NCI-H510A treated with DMSO at 0.1 percent for 48 hours (cell line): ENCODE data around the gene OR7C1.
"Not testable (repeated sequence)": the region's sequence is repeated elsewhere in the genome, so short reads cannot be mapped to it uniquely, and the experiment has no call there.

Experiments used
- DNase-seq: peaks from one replicate; lab custom pipeline; 2025; lab: John Stamatoyannopoulos, UW

OR7C1 gene

DNA sequence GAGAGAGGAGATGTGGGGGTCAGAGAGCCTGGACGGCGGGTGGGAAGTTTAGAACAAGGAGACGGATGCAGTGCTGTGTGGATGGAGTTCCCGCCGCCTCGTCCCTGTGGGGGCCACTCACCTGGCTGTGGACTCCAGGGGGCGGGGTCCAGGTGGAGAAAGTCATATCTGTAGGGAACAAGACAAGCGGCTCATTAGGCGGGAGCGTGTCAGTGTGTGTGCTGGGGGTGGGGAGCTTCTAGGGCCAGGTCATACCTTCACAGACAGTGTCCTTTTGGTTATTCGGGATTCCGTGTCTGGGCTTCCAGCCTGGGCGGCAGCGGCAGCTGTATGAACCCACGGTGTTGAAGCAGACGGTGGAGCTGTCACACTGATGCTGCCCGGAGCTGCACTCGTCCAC, 69.6 kb downstream of the OR7C1 start:
- not testable (repeated sequence) for DNase-seq

DNA sequence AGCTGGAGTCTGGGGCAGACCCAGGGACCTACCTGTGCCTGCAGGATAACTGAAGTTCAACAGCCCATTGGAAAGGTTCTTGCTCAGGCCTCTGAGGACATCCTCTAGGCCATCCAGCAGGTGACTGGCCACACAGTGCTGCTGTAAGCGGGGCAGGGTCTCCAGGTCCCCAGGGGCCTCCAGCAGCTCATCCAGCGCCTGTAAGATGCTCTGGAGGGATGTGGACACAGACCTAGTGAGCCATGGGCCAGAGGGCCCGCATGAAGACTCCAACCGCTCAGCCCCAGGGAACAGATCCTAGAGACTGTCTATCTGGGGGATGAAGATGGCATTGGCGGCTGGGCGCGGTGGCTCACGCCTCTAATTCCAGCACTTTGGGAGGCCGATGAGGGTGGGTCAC, 70.6 kb downstream of the OR7C1 start:
- no peak for DNase-seq

DNA sequence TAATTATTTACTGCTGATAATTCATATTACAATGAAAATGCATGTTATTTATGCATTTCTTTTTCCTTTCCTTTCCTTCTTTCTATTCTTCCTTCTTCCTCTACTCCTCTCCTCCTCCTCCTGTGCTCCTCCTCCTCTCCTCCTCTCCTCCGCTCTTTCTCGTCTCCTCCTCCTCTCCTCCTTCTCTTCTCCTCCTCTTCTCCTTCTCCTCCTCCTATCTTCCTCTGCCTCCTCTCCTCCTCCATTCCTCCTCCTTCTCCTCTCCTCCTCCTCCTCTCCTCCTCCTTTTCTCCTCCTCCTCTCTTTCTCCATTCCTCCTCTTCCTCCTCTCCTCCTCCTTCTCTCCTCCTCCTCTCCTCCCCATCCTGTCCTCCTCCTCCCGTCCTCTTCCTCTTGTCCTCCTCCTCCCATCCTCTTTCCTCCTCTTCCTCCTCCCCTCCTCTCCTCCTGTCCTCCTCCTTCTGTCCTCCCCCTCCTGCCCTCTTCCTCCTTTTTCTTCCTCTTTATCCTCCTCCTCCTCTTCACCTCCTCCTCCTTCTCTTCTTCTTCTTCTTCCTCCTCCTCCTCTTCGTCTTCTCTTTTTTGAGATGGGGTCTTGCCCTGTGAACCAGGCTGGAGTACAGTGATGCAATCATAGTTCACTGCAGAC, 71.4 kb downstream of the OR7C1 start:
- no peak for DNase-seq

DNA sequence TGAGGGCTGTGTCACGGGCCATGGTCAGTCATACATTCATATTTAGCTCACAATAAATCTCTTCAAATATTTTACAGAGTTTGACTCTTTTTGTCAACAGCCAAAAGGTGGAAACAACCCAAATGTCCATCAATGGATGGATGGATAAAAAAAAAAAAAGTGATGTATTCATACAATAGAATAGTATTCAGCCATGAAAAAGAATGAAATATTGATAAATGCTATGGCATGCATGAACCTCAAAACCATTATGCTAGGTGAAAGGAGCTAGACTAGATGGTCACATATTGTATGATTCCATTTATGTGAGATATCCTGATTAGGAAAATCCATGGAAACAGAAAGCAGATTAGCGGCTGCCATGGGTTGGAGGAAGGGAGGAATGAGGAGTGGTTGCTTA, 72.9 kb downstream of the OR7C1 start:
- DNase-seq, result no peak

DNA sequence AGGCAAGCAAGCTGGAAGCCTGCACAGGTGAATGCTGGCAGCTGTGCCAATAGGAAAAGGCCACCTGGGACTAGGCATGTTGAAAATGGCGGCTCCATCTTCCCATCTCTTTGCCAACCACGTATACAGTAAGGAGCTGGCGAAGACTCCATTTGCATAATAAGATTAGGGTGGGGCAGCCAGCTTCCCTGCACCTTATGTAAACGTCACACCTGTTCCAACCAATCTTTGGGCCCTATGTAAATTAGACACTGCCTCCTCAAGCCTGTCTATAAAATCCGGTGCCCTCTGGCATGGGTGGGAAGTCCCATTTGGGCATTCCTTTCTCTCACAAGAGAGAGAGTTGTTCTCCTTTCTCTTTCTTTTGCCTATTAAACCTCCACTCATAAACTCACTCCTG, 73.4 kb downstream of the OR7C1 start:
- DNase-seq, result no peak

DNA sequence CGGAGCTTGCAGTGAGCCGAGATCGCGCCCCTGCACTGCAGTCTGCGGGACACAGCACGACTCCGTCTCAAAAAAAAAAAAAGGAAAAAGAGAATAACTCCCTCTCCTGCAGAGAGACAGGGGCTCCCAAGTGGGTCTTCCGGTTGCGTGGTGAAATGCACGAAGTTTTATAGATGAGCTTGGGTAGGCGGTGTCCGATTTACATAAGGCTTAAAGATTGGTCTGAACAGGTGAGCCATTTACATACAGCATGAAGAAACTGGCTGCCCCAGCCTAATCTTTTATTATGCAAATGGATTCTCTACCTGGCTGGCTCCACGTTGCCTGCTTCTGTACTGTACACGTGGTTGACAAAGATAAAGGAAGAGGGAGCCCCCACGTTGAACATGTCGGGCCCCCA, 76.2 kb downstream of the OR7C1 start:
- no peak for DNase-seq

DNA sequence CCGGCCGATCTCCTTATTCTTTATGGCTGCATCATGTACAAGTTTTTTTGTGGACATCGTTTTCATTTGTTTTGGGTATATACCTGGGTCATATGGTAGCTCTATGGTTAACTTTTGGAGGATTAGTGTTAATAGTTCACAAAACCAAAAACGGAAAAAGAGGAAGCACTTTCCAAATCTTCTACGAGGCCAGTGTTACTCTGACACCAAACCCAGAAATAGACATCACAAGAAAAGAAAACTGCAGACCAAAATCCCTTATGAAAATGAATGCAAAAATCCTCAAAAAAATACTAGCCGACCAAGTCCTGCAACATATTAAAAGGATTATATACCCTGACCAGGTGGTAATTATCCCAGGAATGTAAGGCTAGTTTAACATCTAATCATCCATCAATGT, 86.4 kb downstream of the OR7C1 start:
- no peak for DNase-seq
